WERI-Rb-1 (cell line): ENCODE data around the gene IZUMO4.

Experiments
- DNase-seq: peaks from one replicate; pipeline ENCODE4 v3.0.0-alpha.2; 2020
- H3K27ac ChIP-seq: fragments of 250-450 bp; sonication (Bioruptor Pico); 2 replicates; pipeline ENCODE4 v1.5.1; 2020; ENCODE audit warnings: mild to moderate bottlenecking, moderate library complexity
- H3K27me3 ChIP-seq: fragments of 250-450 bp; sonication (Bioruptor Pico); 2 replicates; pipeline ENCODE4 v1.5.1; 2021; ENCODE audit warnings: mild to moderate bottlenecking, low read depth, moderate library complexity; ENCODE audit not compliant: insufficient read depth, severe bottlenecking
- H3K36me3 ChIP-seq: fragments of 250-450 bp; sonication (Bioruptor Pico); 2 replicates; pipeline ENCODE4 v1.5.1; 2020; ENCODE audit warnings: mild to moderate bottlenecking, moderate library complexity
- H3K4me3 ChIP-seq: 2 replicates; pipeline ENCODE4 v1.5.1; 2011; ENCODE audit warnings: low read depth, mild to moderate bottlenecking, control low read depth, low read length
- H3K9me3 ChIP-seq: fragments of 250-450 bp; sonication (Bioruptor Pico); 2 replicates; pipeline ENCODE4 v1.5.1; 2021; ENCODE audit warnings: mild to moderate bottlenecking, moderate library complexity; ENCODE audit not compliant: severe bottlenecking
- CTCF ChIP-seq: IDR thresholded peaks from 2 replicates; pipeline ENCODE4 v1.5.1; 2011; ENCODE audit warnings: low read depth, mild to moderate bottlenecking, control low read depth, inconsistent platforms, low read length

IZUMO4 gene

DNA sequence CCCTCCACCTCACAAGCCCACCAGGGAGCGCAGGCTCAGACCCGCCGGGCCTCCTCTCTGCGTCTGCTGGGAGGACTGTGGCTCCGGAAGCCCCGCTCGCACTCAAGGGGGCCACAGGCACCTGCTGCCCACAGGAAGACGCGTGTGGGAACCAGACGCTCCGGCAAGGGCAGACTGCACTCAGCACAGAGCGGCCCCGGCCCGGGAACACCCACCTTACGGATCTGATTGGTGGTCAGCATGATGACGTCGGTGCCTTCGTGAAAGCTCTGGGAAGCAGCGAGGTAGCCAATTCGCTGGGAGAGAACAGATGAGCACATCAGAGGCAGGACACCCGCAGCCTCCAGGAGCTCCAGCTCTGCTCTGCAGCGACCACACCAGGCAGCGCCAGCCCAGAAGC is 40.1 kb downstream of the IZUMO4 start:
- no peak for DNase-seq
- peaks cover 58% of the 10 kb centered on the region for H3K36me3 ChIP-seq
- no peaks in the 10 kb centered on the region for H3K27me3 ChIP-seq
- H3K27ac ChIP-seq = no peak overlapping the region
- H3K4me3 ChIP-seq = no peak overlapping the region
- no peak for TF ChIP-seq CTCF
- no peaks in the 10 kb centered on the region for H3K9me3 ChIP-seq

DNA sequence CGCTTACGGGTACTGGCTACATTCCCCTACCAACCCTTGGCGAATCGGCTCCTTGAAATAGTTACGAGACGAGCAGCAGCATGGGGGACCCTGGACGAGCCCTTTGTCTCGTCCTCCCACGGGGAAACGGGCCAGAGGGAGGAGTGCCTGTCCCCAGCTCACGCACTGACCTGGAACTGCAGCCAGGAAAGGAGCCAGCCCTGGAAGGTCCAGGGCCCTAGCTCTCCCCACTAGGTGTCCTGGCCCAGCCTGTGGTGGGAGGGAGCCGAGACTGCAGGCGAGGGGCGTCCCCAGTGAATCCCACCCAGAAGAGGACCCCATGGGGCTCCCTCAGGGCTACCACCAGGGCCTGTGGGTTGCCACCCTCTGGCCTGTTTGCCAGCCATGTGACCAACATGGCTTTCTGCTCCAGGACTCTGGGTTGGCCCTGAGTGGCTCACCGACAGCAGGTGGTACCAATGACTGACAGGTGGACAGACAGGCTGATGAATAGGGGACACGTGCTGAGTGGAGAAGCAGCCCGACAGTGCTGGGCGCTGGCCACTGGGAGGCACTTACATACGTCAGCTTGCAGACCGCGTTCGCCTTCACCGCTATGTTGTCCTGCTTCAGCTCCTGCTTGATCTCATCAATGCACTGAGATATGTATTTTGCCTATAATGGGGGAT is 41.5 kb downstream of the IZUMO4 start:
- Histone ChIP-seq H3K9me3 (no peaks in the 10 kb centered on the region), H3K27me3 (no peaks in the 10 kb centered on the region), H3K36me3 (peaks cover 44% of the 10 kb centered on the region), H3K4me3 (no peak overlapping the region), H3K27ac (no peak overlapping the region)
- no peak for TF ChIP-seq CTCF
- DNase-seq = no peak

DNA sequence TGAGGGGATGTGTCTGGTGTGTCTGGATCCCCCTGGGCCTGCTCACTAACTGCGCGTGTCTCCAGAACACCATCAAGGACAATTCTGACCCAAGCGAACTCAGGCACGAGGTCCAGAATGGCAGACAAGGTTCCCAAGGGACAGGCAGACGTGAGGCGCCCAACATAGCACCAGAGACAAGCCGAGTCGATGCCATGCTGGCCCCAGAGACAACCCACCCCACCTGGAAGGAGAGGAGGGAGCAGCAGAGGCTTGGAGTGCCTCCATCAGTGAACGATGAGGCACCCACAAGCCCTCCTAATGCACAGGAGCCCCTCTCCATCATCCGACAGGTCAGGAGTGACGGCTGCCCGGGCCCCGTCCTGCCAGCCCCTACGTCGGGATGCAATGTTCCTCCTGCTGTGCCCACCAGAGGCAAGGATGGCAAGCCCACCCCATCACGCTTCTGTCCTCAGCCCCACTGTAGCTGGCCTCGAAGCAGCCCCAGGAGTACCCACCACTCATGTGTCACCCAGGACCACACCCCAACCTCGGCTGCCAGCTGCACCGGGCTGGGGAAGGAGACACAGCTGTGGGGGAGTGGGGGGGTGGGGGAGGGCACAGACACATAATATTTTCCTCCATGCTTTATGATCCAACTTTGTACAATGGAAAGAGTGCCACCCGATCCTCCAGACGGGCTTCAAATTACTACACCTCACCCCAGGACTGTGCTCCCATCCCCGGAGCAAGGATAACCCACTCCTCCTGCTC is 42.8 kb downstream of the IZUMO4 start:
- TF ChIP-seq CTCF = no peak
- Histone ChIP-seq H3K9me3 (no peaks in the 10 kb centered on the region), H3K4me3 (no peak overlapping the region), H3K36me3 (peaks cover 36% of the 10 kb centered on the region), H3K27me3 (no peaks in the 10 kb centered on the region), H3K27ac (no peak overlapping the region)
- no peak for DNase-seq

DNA sequence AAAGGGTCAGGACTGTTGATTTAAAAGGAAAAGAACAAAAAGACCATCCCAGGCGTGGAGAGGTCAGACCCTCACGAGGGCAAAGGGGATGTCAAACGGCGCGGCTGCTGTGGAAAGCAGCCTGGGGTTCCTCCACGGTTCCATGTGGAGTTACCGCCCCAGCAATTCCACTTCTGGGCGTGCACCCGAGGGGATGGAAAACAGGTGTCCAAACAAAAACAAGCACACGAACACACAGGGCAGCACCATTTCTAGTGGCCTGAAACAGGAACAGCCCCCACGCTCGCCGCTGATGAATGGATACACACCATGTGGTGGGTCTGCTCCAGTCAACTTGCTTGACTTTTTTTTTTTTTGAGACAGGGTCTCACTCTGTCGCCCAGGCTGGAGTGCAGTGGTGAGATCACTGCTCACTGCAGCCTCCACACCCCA is 43.4 kb downstream of the IZUMO4 start:
- DNase-seq = no peak
- no peaks in the 10 kb centered on the region for H3K27me3 ChIP-seq
- no peak overlapping the region for H3K4me3 ChIP-seq
- TF ChIP-seq CTCF = no peak
- H3K27ac ChIP-seq = no peak overlapping the region
- peaks cover 30% of the 10 kb centered on the region for H3K36me3 ChIP-seq
- no peaks in the 10 kb centered on the region for H3K9me3 ChIP-seq

- Histone ChIP-seq H3K27me3 (no peaks in the 10 kb centered on the region), H3K36me3 (peaks cover 27% of the 10 kb centered on the region), H3K4me3 (no peak overlapping the region), H3K27ac (no peak overlapping the region), H3K9me3 (no peaks in the 10 kb centered on the region)
- no peak for DNase-seq
- TF ChIP-seq CTCF = no peak
Measured at GRCh38 chr19:2142173-2142829, 45.6 kb downstream of the IZUMO4 start.
